ENCODE data around the gene KCNK5. TPM values are rescaled to one million over a fixed set of nuclear protein-coding genes. Genes with fewer than 3 reads are reported as not detected.

The KCNK5 gene
- total RNA-seq, 6 donors from 2014 or later: 8.9 to 34.6 (median 17.3) TPM

DNA sequence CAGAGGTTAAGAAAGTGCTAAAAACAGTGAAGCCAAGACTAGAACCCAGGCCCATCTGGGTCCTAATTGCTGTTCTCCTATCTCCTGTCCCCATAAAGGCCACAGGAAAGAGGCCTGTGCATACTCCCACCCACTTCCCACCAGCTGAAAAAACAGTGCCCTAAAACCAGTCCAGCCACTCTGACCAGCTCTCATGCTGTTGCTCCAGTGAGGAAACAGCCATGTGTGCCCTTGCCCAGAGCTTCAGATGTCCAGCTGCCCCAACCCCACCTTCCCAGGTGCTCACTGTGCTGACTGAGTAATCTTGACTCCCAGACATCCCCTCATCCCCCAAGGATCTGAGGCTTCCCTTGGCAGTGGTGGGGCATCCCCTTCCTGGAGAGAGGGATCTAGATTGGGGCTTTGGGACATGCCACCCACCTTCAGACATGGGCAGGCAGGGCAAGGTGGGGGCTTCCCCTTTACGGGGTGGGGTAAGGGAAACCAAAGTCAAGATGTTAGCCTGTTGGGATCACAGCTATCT lies 28.7 kb downstream of the KCNK5 start:
- Histone ChIP-seq H3K4me1 (peaks cover 16 to 41% (median 28%) of the 10 kb centered on the region in 4 donors), H3K36me3 (peaks cover 0 to under 1% (median 0%) of the 10 kb centered on the region in 4 donors), H3K9me3 (no peaks in the 10 kb centered on the region), H3K4me3 (no peak overlapping the region), H3K27me3 (no peaks in the 10 kb centered on the region), H3K27ac (peak overlapping the region in 1 of 4 donors; percentile 31)
- DNase-seq (peak in 1 of 2 donors; percentile 88), ATAC-seq (ENCODE audit: low FRiP score in 2 of 2) (peak in 1 of 2 donors; percentile 5)
- 0 to 80% methylated on average over 1 of the region's 1 CpG for WGBS, 2 donors
- TF ChIP-seq POLR2AphosphoS5 (IDR thresholded peaks at IDR 0.05) (peak; percentile 18 to 20), EP300 (IDR thresholded peaks at IDR 0.05) (no peak)

DNA sequence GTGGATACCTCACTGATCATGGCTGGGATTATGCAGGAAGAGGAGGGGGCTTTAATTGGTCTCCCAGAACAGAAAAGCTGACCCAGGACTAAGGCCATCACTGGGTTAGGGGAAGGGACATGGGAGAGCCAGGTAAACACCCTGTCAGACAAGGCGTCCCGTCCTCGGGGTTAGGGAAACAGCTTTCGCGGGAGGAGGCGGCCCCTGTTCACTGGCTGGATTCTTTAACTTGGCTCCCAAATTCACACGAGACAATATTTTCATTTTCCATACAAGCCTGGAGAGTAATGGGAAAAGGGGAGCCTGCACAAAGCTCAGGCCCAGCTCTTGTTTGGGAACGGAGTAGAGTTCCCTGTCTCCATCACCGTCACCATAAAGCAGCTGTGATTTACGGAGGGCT lies 29.3 kb downstream of the KCNK5 start:
- H3K27ac ChIP-seq: peak overlapping the region in 1 of 4 donors; percentile 44
- H3K4me3 ChIP-seq: no peak overlapping the region
- DNase-seq (no peak), ATAC-seq (ENCODE audit: low FRiP score in 2 of 2) (no peak)
- H3K4me1 ChIP-seq: peaks cover 13 to 39% (median 25%) of the 10 kb centered on the region in 4 donors
- 67 to 85% methylated on average over 10 of the region's 10 CpGs for WGBS, 2 donors
- no peak for TF ChIP-seq POLR2AphosphoS5 (IDR thresholded peaks at IDR 0.05)
- TF ChIP-seq POLR2A (IDR thresholded peaks at IDR 0.05): no peak
- no peak for TF ChIP-seq EP300 (IDR thresholded peaks at IDR 0.05)
- TF ChIP-seq, protein P1, sequence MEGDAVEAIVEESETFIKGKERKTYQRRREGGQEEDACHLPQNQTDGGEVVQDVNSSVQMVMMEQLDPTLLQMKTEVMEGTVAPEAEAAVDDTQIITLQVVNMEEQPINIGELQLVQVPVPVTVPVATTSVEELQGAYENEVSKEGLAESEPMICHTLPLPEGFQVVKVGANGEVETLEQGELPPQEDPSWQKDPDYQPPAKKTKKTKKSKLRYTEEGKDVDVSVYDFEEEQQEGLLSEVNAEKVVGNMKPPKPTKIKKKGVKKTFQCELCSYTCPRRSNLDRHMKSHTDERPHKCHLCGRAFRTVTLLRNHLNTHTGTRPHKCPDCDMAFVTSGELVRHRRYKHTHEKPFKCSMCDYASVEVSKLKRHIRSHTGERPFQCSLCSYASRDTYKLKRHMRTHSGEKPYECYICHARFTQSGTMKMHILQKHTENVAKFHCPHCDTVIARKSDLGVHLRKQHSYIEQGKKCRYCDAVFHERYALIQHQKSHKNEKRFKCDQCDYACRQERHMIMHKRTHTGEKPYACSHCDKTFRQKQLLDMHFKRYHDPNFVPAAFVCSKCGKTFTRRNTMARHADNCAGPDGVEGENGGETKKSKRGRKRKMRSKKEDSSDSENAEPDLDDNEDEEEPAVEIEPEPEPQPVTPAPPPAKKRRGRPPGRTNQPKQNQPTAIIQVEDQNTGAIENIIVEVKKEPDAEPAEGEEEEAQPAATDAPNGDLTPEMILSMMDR (IDR thresholded peaks at IDR 0.05): no peak
- no peaks in the 10 kb centered on the region for H3K27me3 ChIP-seq
- H3K9me3 ChIP-seq: no peaks in the 10 kb centered on the region
- peaks cover 0 to 6% (median 5%) of the 10 kb centered on the region in 4 donors for H3K36me3 ChIP-seq

GRCh38 chr6:39199231-39199940 lies 29.9 kb downstream of the KCNK5 start:
- Histone ChIP-seq H3K4me3 (no peak overlapping the region), H3K4me1 (peaks cover 9 to 33% (median 21%) of the 10 kb centered on the region in 4 donors), H3K27ac (peak overlapping the region in 2 of 4 donors; percentile 23 to 44), H3K9me3 (no peaks in the 10 kb centered on the region), H3K36me3 (peaks cover 0 to 12% (median 9%) of the 10 kb centered on the region in 4 donors), H3K27me3 (no peaks in the 10 kb centered on the region)
- 57 to 62% methylated on average over 7 of the region's 7 CpGs for WGBS, 2 donors
- ATAC-seq (ENCODE audit: low FRiP score in 2 of 2) (no peak), DNase-seq (peak; percentile 34 to 37)
- no peak for TF ChIP-seq POLR2AphosphoS5 (IDR thresholded peaks at IDR 0.05)
- TF ChIP-seq, protein P1 (IDR thresholded peaks at IDR 0.05): no peak
- no peak for TF ChIP-seq POLR2A (IDR thresholded peaks at IDR 0.05)
- no peak for TF ChIP-seq EP300 (IDR thresholded peaks at IDR 0.05)

- DNase-seq (no peak), ATAC-seq (ENCODE audit: low FRiP score in 2 of 2) (no peak)
- Histone ChIP-seq H3K27me3 (no peaks in the 10 kb centered on the region), H3K9me3 (no peaks in the 10 kb centered on the region), H3K27ac (no peak overlapping the region), H3K36me3 (peaks cover 8 to 20% (median 12%) of the 10 kb centered on the region in 4 donors), H3K4me3 (no peak overlapping the region), H3K4me1 (peaks cover 4 to 28% (median 15%) of the 10 kb centered on the region in 4 donors)
- TF ChIP-seq EP300 (IDR thresholded peaks at IDR 0.05) (no peak), POLR2A (IDR thresholded peaks at IDR 0.05) (no peak), POLR2AphosphoS5 (IDR thresholded peaks at IDR 0.05) (no peak)
- TF ChIP-seq, protein P1 (IDR thresholded peaks at IDR 0.05): no peak
Measured at GRCh38 chr6:39198528-39198927, 30.7 kb downstream of the KCNK5 start.

- Histone ChIP-seq H3K36me3 (peaks cover 9 to 21% (median 15%) of the 10 kb centered on the region in 4 donors), H3K9me3 (no peaks in the 10 kb centered on the region), H3K27ac (no peak overlapping the region), H3K4me3 (no peak overlapping the region), H3K4me1 (peaks cover 0 to 23% (median 12%) of the 10 kb centered on the region in 4 donors), H3K27me3 (no peaks in the 10 kb centered on the region)
- ATAC-seq (ENCODE audit: low FRiP score in 2 of 2) (no peak), DNase-seq (no peak)
- TF ChIP-seq EP300 (IDR thresholded peaks at IDR 0.05): no peak
- no peak for TF ChIP-seq POLR2A (IDR thresholded peaks at IDR 0.05)
- TF ChIP-seq, protein P1 (IDR thresholded peaks at IDR 0.05): no peak
- TF ChIP-seq POLR2AphosphoS5 (IDR thresholded peaks at IDR 0.05): no peak
Measured at GRCh38 chr6:39197922-39198500, 31.3 kb downstream of the KCNK5 start.

Data from upper lobe of left lung (tissue), 6 donors.